Liver (tissue), 9 donors: Measurements from ENCODE around the gene GRID1. TPM values are rescaled to one million over a fixed set of nuclear protein-coding genes. Genes with fewer than 3 reads are reported as not detected.

Experiments
- DNase-seq: peaks from one replicate; pipeline ENCODE4 v3.0.0-alpha.2; 2017; ENCODE audit warnings: low spot score
- H3K27ac ChIP-seq, 2 donors: one replicate each; pipeline ENCODE4 v1.7.0; 2013; ENCODE audit warnings: inconsistent platforms in 2 of 2, low read length in 2 of 2, control low read depth in 1 of 2, low read depth in 1 of 2, mild to moderate bottlenecking in 1 of 2
- H3K27me3 ChIP-seq, 4 donors: one replicate each; pipeline versions ENCODE4 v1.6.1 to v1.7.0; 2013; ENCODE audit warnings: low read length in 3 of 4, inconsistent platforms in 1 of 4, mild to moderate bottlenecking in 1 of 4, moderate library complexity in 1 of 4; ENCODE audit not compliant: control insufficient read depth in 4 of 4, insufficient read depth in 4 of 4
- H3K36me3 ChIP-seq, 4 donors: one replicate each; pipeline versions ENCODE4 v1.6.1 to v1.7.0; 2013; ENCODE audit warnings: low read length in 3 of 4, mild to moderate bottlenecking in 3 of 4, low read depth in 1 of 4, moderate library complexity in 1 of 4; ENCODE audit not compliant: control insufficient read depth in 4 of 4, insufficient read depth in 3 of 4
- H3K4me1 ChIP-seq, 4 donors: one replicate each; pipeline versions ENCODE4 v1.6.1 to v1.7.0; 2013; ENCODE audit warnings: low read length in 3 of 4, mild to moderate bottlenecking in 3 of 4, moderate library complexity in 1 of 4; ENCODE audit not compliant: control insufficient read depth in 4 of 4, insufficient read depth in 4 of 4
- H3K4me3 ChIP-seq, 3 donors: one replicate each; pipeline versions ENCODE4 v1.6.1 to v1.7.0; 2013; ENCODE audit warnings: low read length in 3 of 3, control low read depth in 1 of 3, low read depth in 1 of 3, mild to moderate bottlenecking in 1 of 3
- H3K9ac ChIP-seq, 2 donors: one replicate each; pipeline ENCODE4 v1.7.0; 2013; ENCODE audit warnings: low read length in 2 of 2, mild to moderate bottlenecking in 2 of 2, moderate library complexity in 2 of 2, control low read depth in 1 of 2, low read depth in 1 of 2
- H3K9me3 ChIP-seq, 4 donors: one replicate each; pipeline versions ENCODE4 v1.6.1 to v1.7.0; 2013; ENCODE audit warnings: low read length in 3 of 4; ENCODE audit not compliant: control insufficient read depth in 4 of 4
- ATF3 ChIP-seq: IDR thresholded peaks from 2 replicates; pipeline ENCODE4 v1.6.1; 2016; ENCODE audit warnings: antibody characterized with exemption
- CTCF ChIP-seq: fragments of 150-350 bp; IDR thresholded peaks from 2 replicates; pipeline ENCODE4 v1.5.1; 2017; ENCODE audit warnings: improper control_type of control experiment, low read depth, low read length; ENCODE audit not compliant: missing input control
- EGR1 ChIP-seq, 2 donors: IDR thresholded peaks; 2 replicates each; pipeline ENCODE4 v1.6.1; 2016 to 2018; ENCODE audit warnings: antibody characterized with exemption in 2 of 2, low read depth in 2 of 2
- GABPA ChIP-seq, 2 donors: IDR thresholded peaks in 1 of 2; conservative IDR thresholded peaks in 1 of 2; 2 replicates each; pipeline ENCODE4 v1.6.1; 2016; ENCODE audit warnings: antibody characterized with exemption in 2 of 2, mild to moderate bottlenecking in 1 of 2, moderate library complexity in 1 of 2
- HNF4A ChIP-seq, 2 donors: conservative IDR thresholded peaks; 2 replicates each; pipeline ENCODE4 v1.6.1; 2016; ENCODE audit warnings: antibody characterized with exemption in 2 of 2, mild to moderate bottlenecking in 2 of 2
- HNF4G ChIP-seq: IDR thresholded peaks from 2 replicates; pipeline ENCODE4 v1.6.1; 2016; ENCODE audit warnings: antibody characterized with exemption
- RAD21 ChIP-seq, 2 donors: IDR thresholded peaks; 2 replicates each; pipeline ENCODE4 v1.6.1; 2016; ENCODE audit warnings: antibody characterized with exemption in 2 of 2, mild to moderate bottlenecking in 2 of 2
- REST ChIP-seq: IDR thresholded peaks from 2 replicates; pipeline ENCODE4 v1.6.1; 2016; ENCODE audit warnings: antibody characterized with exemption, mild to moderate bottlenecking
- RXRA ChIP-seq, 2 donors: IDR thresholded peaks; 2 replicates each; pipeline ENCODE4 v1.6.1; 2017 to 2018; ENCODE audit warnings: antibody characterized with exemption in 2 of 2, mild to moderate bottlenecking in 1 of 2
- SP1 ChIP-seq: IDR thresholded peaks from 2 replicates; pipeline ENCODE4 v1.6.1; 2018; ENCODE audit warnings: antibody characterized with exemption, mild to moderate bottlenecking
- TAF1 ChIP-seq: conservative IDR thresholded peaks from 2 replicates; pipeline ENCODE4 v1.6.1; 2016; ENCODE audit warnings: antibody characterized with exemption, mild to moderate bottlenecking
- YY1 ChIP-seq: IDR thresholded peaks from 2 replicates; pipeline ENCODE4 v1.6.1; 2016; ENCODE audit warnings: antibody characterized with exemption, mild to moderate bottlenecking
- WGBS: extraction: QIAGEN DNeasy Blood & Tissue Kit; methylation state at CpG from one replicate; pipeline ENCODE4 v1.1.7; 2013; 5-methylcytosine and 5-hydroxymethylcytosine counted together
- polyA plus RNA-seq, 2 donors: library from polyadenylated mRNA; stranded (reverse) in 1 of 2; unstranded in 1 of 2; fragments of 200-250 nt in 1 of 2; fragments of >200 nt in 1 of 2; fragmentation: Nextera tagmentation in 1 of 2; extraction: Ambion mirVana in 1 of 2; gene quantifications; one replicate each; pipeline versions ENCODE4 v1.2.1 to v1.2.3, GENCODE V29; 2013 to 2015
- total RNA-seq, 2 donors: library from RNA; depleted of rRNA; stranded (reverse); fragments of >200 nt; gene quantifications; one replicate each; pipeline ENCODE4 v1.2.3, GENCODE V29; 2014
- TF ChIP-seq, protein P1 (sequence below): IDR thresholded peaks from 2 replicates; pipeline ENCODE4 v1.6.1; 2016; ENCODE audit warnings: antibody characterized with exemption
- donor health status: healthy.
- donor health status: healthy.
- donor health status: healthy.
- donor health status: healthy.
- donor health status: healthy.

GRID1 gene
- total and polyA plus RNA-seq, 4 donors: 0.09 to 0.17 (median 0.14) TPM; not detected in 1

DNA sequence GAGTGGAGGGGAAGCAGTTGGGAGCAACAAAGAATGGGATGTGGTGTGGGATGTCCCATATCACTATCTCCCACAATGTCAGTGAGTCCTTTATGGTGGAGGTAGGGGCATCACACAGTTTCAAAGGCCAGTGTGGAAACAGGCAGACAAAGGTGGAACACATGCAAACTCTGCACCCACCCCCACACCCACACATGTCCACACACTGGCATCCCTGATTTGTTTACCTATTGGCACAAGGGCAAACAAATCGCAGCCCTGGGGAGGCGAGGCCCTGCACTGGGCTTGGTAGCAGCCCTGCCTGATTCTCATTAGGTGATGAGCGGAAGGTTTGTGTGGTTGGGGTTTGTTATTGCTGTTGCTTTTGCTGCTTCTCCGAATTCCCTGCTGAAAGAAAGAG, 243.3 kb downstream of the GRID1 start (continued):
- no peak for TF ChIP-seq REST
- peak in 1 of 2 donors; percentile 58 for TF ChIP-seq HNF4A (conservative IDR thresholded peaks at IDR 0.05)
- no peak for TF ChIP-seq YY1
- TF ChIP-seq EGR1 (IDR thresholded peaks at IDR 0.05; ENCODE audit: low read depth in 2 of 2): peak in 1 of 2 donors; percentile 42

DNA sequence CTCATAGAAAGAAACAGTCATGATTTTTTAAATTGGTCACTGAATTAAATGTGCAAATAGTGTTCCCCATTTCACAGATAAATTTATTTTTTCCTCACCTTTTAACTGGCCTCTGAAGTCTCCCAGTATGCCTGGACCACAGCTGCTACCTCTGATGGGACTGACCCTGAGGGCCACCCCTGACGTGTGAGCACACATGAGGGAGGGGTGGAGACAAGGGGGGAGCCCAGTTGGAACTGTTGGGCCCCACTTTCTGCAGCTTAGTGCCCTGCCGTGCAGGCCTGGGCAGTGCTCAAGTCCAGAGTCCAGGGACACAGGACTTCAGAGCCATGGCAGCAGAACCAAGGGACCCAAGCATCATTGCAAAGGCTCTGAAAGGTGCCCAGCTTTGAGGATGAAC, 243.9 kb downstream of the GRID1 start:
- Histone ChIP-seq H3K4me1 (peaks cover 0 to 4% (median 0%) of the 10 kb centered on the region in 4 donors), H3K27me3 (no peaks in the 10 kb centered on the region), H3K4me3 (no peak overlapping the region), H3K27ac (no peak overlapping the region), H3K9me3 (no peaks in the 10 kb centered on the region), H3K36me3 (no peaks in the 10 kb centered on the region), H3K9ac (no peak overlapping the region)
- DNase-seq: no peak
- no peak for TF ChIP-seq REST
- TF ChIP-seq RAD21 (IDR thresholded peaks at IDR 0.05): no peak
- TF ChIP-seq CTCF: no peak
- TF ChIP-seq GABPA (IDR thresholded peaks at IDR 0.05 in 1 of 2, conservative IDR thresholded peaks at IDR 0.05 in 1 of 2): no peak
- TF ChIP-seq, protein P1, sequence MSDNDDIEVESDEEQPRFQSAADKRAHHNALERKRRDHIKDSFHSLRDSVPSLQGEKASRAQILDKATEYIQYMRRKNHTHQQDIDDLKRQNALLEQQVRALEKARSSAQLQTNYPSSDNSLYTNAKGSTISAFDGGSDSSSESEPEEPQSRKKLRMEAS: no peak
- TF ChIP-seq YY1: no peak
- no peak for TF ChIP-seq RXRA (IDR thresholded peaks at IDR 0.05)
- TF ChIP-seq SP1: no peak
- TF ChIP-seq TAF1: no peak
- no peak for TF ChIP-seq ATF3
- no peak for TF ChIP-seq HNF4G
- TF ChIP-seq EGR1 (IDR thresholded peaks at IDR 0.05; ENCODE audit: low read depth in 2 of 2): no peak
- WGBS: 50% methylated on average over 2 of the region's 2 CpGs
